Esophagus squamous epithelium (tissue), 4 donors: ENCODE measurements around the gene UBA3.

Experiments used
- CTCF ChIP-seq, 6 experiments: fragments of 450-650 bp in 4 of 6; fragments of 200-600 bp in 2 of 6; sonication (generic) in 2 of 6; IDR thresholded peaks; one replicate each; pipeline ENCODE4 v1.5.1; 2016 to 2019; ENCODE audit warnings: antibody characterized with exemption in 6 of 6, mild to moderate bottlenecking in 4 of 6, moderate library complexity in 4 of 6
- POLR2A ChIP-seq, 4 donors: fragments of 450-650 bp; IDR thresholded peaks; one replicate each; pipeline ENCODE4 v1.6.1; 2017; ENCODE audit warnings: antibody characterized with exemption in 4 of 4, mild to moderate bottlenecking in 4 of 4, moderate library complexity in 3 of 4

DNA sequence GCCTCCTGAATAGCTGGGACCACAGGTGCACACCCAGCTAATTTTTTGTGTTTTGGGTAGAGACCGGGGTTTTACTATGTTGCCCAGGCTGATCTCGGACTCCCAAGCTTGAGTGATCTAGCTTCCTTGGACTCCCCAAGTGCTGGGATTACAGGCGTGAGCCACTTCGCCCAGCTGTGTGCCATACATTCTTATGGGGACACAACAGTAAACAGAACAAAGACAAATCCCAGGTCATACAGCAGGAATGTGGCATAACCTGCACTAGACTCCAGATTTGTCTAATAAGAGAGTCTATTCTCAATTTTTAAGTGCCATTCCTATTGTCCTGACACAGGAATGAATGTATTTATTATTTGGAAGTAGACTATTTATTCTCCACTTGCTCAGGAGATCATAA, 22.2 kb upstream of the UBA3 start:
- TF ChIP-seq CTCF (IDR thresholded peaks at IDR 0.05) (no peak), POLR2A (IDR thresholded peaks at IDR 0.05) (no peak)
